GM23338 (cell line): ENCODE results near the gene TIGAR. TPM values are rescaled to one million over a fixed set of nuclear protein-coding genes. Genes with fewer than 3 reads are reported as not detected.

Source experiments
- ATAC-seq: fragments of 200-7000 bp; cut with Tn5 transposase; 3 replicates; pipeline ENCODE4 v1.9.1; 2020
- DNase-seq: peaks from one replicate; pipeline ENCODE4 v3.0.0-alpha.2; 2015; ENCODE audit warnings: low spot score
- H2AFZ ChIP-seq: fragments of 200-600 bp; sonication (generic); 2 replicates; pipeline ENCODE4 v1.8.0; 2016; ENCODE audit warnings: antibody characterized with exemption, mild to moderate bottlenecking, moderate library complexity
- H3F3A ChIP-seq: fragments of 200-600 bp; sonication (generic); replicated peaks from 2 replicates; pipeline ENCODE4 v1.8.0; 2017; ENCODE audit warnings: antibody characterized with exemption, mixed run types, low read depth
- H3K27ac ChIP-seq: fragments of 200-600 bp; sonication (generic); 2 replicates; pipeline ENCODE4 v1.6.1; 2016; ENCODE audit warnings: low read depth
- H3K27me3 ChIP-seq: fragments of 200-600 bp; sonication (generic); 2 replicates; pipeline ENCODE4 v1.8.0; 2016; ENCODE audit warnings: mild to moderate bottlenecking, mixed run types, moderate library complexity; ENCODE audit not compliant: insufficient read depth
- H3K36me3 ChIP-seq: fragments of 200-600 bp; sonication (generic); 2 replicates; pipeline ENCODE4 v1.8.0; 2016; ENCODE audit warnings: mild to moderate bottlenecking; ENCODE audit not compliant: insufficient read depth
- H3K4me1 ChIP-seq: fragments of 200-600 bp; sonication (generic); 2 replicates; pipeline ENCODE4 v1.8.0; 2016; ENCODE audit warnings: mild to moderate bottlenecking, moderate library complexity; ENCODE audit not compliant: insufficient read depth
- H3K4me2 ChIP-seq: fragments of 200-600 bp; sonication (generic); 2 replicates; pipeline ENCODE4 v1.7.1; 2017; ENCODE audit warnings: mixed run types
- H3K4me3 ChIP-seq: fragments of 200-600 bp; sonication (generic); 2 replicates; pipeline ENCODE4 v1.6.1; 2016; ENCODE audit warnings: mixed run types
- H3K79me2 ChIP-seq: fragments of 200-600 bp; sonication (generic); replicated peaks from 2 replicates; pipeline ENCODE4 v1.8.0; 2017; ENCODE audit warnings: mild to moderate bottlenecking; ENCODE audit not compliant: insufficient read depth
- H3K9me2 ChIP-seq: fragments of 200-600 bp; sonication (generic); 2 replicates; pipeline ENCODE4 v1.8.0; 2017; ENCODE audit not compliant: insufficient read depth
- H4K20me1 ChIP-seq: fragments of 200-600 bp; sonication (generic); replicated peaks from 2 replicates; pipeline ENCODE4 v1.8.0; 2017; ENCODE audit warnings: mild to moderate bottlenecking; ENCODE audit not compliant: insufficient read depth
- H3K27ac Mint-ChIP-seq: 2 replicates; pipeline ENCODE4 v1.8.0; 2020; ENCODE audit warnings: inconsistent platforms, mild to moderate bottlenecking, moderate library complexity, mixed read lengths
- H3K27me3 Mint-ChIP-seq: 3 replicates; pipeline ENCODE4 v1.8.0; 2022; ENCODE audit warnings: low read depth, mild to moderate bottlenecking, moderate library complexity, mixed read lengths, inconsistent platforms; ENCODE audit not compliant: insufficient read depth, poor library complexity
- H3K36me3 Mint-ChIP-seq: 3 replicates; pipeline ENCODE4 v1.8.0; 2021; ENCODE audit warnings: low read depth, mild to moderate bottlenecking, inconsistent platforms, moderate library complexity, mixed read lengths
- H3K4me1 Mint-ChIP-seq: 3 replicates; pipeline ENCODE4 v1.8.0; 2020; ENCODE audit warnings: mild to moderate bottlenecking, inconsistent platforms, mixed read lengths
- H3K4me3 Mint-ChIP-seq: 3 replicates; pipeline ENCODE4 v1.8.0; 2021; ENCODE audit warnings: moderate library complexity, mild to moderate bottlenecking, inconsistent platforms, mixed read lengths
- H3K9me3 Mint-ChIP-seq: 3 replicates; pipeline ENCODE4 v1.8.0; 2020; ENCODE audit warnings: moderate library complexity, mild to moderate bottlenecking, inconsistent platforms, mixed read lengths
- CTCF ChIP-seq, 2 experiments: fragments of 200-600 bp in 1 of 2; sonication (generic) in 1 of 2; conservative IDR thresholded peaks; 2 replicates each; pipeline versions ENCODE4 v1.5.1 to v1.6.1; 2016 to 2017; ENCODE audit warnings: antibody characterized with exemption in 2 of 2, low read depth in 2 of 2, mild to moderate bottlenecking in 2 of 2, moderate library complexity in 1 of 2
- EZH2 ChIP-seq: fragments of 200-600 bp; sonication (generic); IDR thresholded peaks from one replicate; pipeline ENCODE4 v1.8.0; 2017; ENCODE audit warnings: antibody characterized with exemption, mild to moderate bottlenecking, low read depth; ENCODE audit not compliant: unreplicated experiment
- POLR2AphosphoS5 ChIP-seq: IDR thresholded peaks from 2 replicates; pipeline ENCODE4 v1.6.1; 2016; ENCODE audit warnings: antibody characterized with exemption, low read depth
- ZNF114 ChIP-seq: fragments of 250-450 bp; sonication (Bioruptor Pico); IDR thresholded peaks from 2 replicates; pipeline ENCODE4 v1.5.0; 2020; ENCODE audit warnings: mild to moderate bottlenecking, moderate library complexity
- ZNF331 ChIP-seq: fragments of 250-450 bp; sonication (Bioruptor Pico); IDR thresholded peaks from 2 replicates; pipeline ENCODE4 v1.5.0; 2020; ENCODE audit warnings: low read depth, mild to moderate bottlenecking, moderate library complexity
- ZNF462 ChIP-seq: fragments of 250-450 bp; sonication (Bioruptor Pico); IDR thresholded peaks from 2 replicates; pipeline ENCODE4 v1.5.0; 2020; ENCODE audit warnings: mild to moderate bottlenecking, moderate library complexity
- polyA plus RNA-seq: library from polyadenylated mRNA; unstranded; fragments of >200 nt; fragmentation: Nextera tagmentation; extraction: Ambion mirVana; gene quantifications from 2 replicates; pipeline ENCODE4 v1.2.1, GENCODE V29; 2016
- total RNA-seq: library from RNA; depleted of rRNA; stranded (reverse); fragments of >200 nt; shearing (Covaris generic); gene quantifications from 2 replicates; pipeline ENCODE4 v1.2.3, GENCODE V29; 2014

Gene TIGAR
- total and polyA plus RNA-seq, 2 experiments from 2014 or later, result 10.4 to 13.3 TPM

- Histone ChIP-seq H2AFZ (no peak overlapping the region), H4K20me1 (peaks cover 66% of the 10 kb centered on the region), H3K4me3 (no peak overlapping the region), H3K4me2 (no peak overlapping the region), H3K27me3 (no peaks in the 10 kb centered on the region), H3K79me2 (peaks cover 37% of the 10 kb centered on the region), H3K36me3 (peaks cover 54% of the 10 kb centered on the region), H3K4me1 (peaks cover 11% of the 10 kb centered on the region), H3K9me2 (no peaks in the 10 kb centered on the region), H3F3A (peaks cover 75% of the 10 kb centered on the region), H3K27ac (peak overlapping the region; percentile 59)
- H3K27me3 Mint-ChIP-seq, result peaks cover 12% of the 10 kb centered on the region
- H3K4me1 Mint-ChIP-seq, result peaks cover 29% of the 10 kb centered on the region
- ATAC-seq (no peak), DNase-seq (no peak)
- TF ChIP-seq ZNF114 (no peak), ZNF462 (CRISPR knock-in tag) (no peak), CTCF (conservative IDR thresholded peaks at IDR 0.05; ENCODE audit: low read depth in 2 of 2) (no peak), POLR2AphosphoS5 (0 out of 2 replicates have a peak, but pooled peaks have one; percentile 23), EZH2 (no peak), ZNF331 (CRISPR knock-in tag) (no peak)
- peak overlapping the region; percentile 52; the same call in 1 of the 2 replicates for H3K27ac Mint-ChIP-seq
- no peaks in the 10 kb centered on the region for H3K9me3 Mint-ChIP-seq
- H3K4me3 Mint-ChIP-seq, result no peak overlapping the region
- H3K36me3 Mint-ChIP-seq, result peaks cover 92% of the 10 kb centered on the region
Observed at GRCh38 chr12:4301932-4302501, 19.0 kb upstream of the TIGAR start.
